ENCODE data around the gene CYB561.

The CYB561 gene

DNA sequence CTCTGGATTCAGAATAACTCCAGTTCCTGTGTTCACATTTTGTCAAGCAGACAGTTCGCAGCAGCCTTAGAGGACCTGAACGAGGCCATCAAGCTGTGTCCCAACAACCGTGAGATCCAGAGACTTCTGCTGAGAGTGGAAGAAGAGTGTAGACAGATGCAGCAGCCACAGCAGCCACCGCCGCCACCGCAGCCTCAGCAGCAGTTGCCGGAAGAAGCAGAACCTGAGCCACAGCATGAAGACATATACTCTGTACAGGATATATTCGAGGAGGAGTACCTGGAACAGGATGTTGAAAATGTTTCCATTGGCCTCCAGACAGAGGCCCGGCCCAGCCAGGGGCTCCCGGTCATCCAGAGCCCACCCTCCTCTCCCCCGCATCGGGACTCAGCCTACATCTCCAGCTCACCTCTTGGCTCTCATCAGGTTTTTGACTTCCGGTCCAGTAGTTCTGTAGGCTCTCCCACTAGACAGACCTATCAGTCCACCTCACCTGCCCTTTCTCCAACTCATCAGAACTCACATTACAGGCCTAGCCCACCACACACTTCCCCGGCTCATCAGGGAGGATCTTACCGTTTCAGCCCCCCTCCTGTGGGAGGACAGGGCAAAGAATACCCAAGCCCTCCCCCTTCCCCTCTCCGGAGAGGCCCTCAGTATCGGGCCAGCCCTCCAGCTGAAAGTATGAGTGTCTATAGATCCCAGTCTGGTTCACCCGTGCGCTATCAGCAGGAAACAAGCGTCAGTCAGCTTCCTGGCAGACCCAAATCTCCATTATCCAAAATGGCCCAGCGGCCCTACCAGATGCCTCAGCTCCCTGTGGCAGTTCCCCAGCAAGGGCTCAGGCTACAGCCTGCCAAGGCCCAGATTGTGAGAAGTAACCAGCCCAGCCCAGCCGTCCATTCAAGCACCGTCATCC is 25.9 kb downstream of the CYB561 start:
- TF ChIP-seq, protein P1, sequence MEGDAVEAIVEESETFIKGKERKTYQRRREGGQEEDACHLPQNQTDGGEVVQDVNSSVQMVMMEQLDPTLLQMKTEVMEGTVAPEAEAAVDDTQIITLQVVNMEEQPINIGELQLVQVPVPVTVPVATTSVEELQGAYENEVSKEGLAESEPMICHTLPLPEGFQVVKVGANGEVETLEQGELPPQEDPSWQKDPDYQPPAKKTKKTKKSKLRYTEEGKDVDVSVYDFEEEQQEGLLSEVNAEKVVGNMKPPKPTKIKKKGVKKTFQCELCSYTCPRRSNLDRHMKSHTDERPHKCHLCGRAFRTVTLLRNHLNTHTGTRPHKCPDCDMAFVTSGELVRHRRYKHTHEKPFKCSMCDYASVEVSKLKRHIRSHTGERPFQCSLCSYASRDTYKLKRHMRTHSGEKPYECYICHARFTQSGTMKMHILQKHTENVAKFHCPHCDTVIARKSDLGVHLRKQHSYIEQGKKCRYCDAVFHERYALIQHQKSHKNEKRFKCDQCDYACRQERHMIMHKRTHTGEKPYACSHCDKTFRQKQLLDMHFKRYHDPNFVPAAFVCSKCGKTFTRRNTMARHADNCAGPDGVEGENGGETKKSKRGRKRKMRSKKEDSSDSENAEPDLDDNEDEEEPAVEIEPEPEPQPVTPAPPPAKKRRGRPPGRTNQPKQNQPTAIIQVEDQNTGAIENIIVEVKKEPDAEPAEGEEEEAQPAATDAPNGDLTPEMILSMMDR (IDR thresholded peaks at IDR 0.05; ENCODE audit: borderline replicate concordance, control extremely low read depth, extremely low read depth, insufficient read depth, missing control alignments): no peak
- DNase-seq (ENCODE audit: low spot score): no peak
- in situ Hi-C loops (cut with MboI; ENCODE audit: low sequenced_read_pairs, unreplicated experiment): loop anchor here (10.0 to 25.0 kb wide), 2 partner anchors 55 to 733 kb away; partner anchors contain the start of gene ACE

DNA sequence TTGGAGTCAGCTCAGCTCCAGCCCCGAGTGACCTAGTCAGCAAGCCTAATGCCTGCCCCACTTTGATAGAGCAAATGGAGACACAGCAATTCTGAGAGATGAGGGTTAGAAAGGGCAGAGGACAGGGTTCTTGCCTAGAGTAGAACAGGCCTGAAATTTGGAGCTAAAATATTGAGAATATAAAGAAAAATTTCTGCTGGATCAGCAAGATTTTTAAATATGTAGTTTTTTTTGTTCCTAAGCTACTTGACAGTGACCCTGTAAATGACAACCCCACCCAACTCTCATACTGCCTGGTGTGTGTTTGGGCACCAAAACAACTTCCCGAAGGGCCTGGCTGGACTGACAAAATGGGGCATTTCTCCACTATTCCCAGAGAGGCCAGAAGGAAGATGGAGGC is 26.7 kb downstream of the CYB561 start:
- TF ChIP-seq, protein P1 (IDR thresholded peaks at IDR 0.05; ENCODE audit: borderline replicate concordance, control extremely low read depth, extremely low read depth, insufficient read depth, missing control alignments): no peak
- in situ Hi-C loops (cut with MboI; ENCODE audit: low sequenced_read_pairs, unreplicated experiment): loop anchor here (25.0 kb wide), 1 partner anchor 732 kb away; no protein-coding TSS in a partner anchor
- DNase-seq (ENCODE audit: low spot score): no peak

DNA sequence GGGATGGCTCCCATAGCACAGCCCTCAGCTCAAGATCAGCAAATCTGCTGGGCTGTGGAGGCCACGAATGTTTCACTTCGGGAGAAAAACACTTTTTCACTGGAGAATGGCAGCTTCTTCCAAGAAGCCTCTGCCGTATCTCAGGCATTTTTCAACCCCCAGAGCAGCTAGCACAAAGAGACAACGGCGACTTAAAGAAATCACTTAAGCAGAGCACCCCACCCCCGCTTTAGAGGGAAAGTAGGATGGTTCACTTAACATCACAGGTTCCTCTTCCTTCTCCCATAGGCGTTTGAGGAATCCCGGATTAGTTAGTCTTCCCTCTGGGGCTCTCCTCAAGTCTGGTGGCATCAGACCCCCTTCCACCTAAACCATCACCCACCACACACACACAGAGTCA is 27.6 kb downstream of the CYB561 start:
- in situ Hi-C loops (cut with MboI; ENCODE audit: low sequenced_read_pairs, unreplicated experiment): loop anchor here (25.0 kb wide), 1 partner anchor 731 kb away; no protein-coding TSS in a partner anchor
- no peak for DNase-seq (ENCODE audit: low spot score)
- TF ChIP-seq, protein P1 (IDR thresholded peaks at IDR 0.05; ENCODE audit: borderline replicate concordance, control extremely low read depth, extremely low read depth, insufficient read depth, missing control alignments): no peak

DNA sequence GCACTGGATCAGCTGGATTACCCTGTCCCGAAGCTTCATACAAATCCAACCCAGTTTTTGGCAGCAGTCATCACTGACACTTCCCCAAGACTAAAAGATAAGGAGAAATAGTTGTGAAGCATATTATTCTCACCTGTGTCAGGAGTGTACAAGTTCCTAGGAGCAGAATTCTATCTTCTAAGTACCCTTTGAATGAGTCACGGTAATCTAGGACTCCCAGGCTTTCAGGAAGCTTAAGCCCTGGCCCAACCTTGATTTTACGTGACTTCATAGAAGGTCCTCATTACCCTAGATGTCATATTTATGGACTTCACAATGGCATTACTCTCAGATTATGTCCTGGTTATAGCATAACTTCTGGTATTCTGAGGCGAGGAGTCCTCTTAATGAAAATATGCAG is 31.9 kb downstream of the CYB561 start:
- DNase-seq (ENCODE audit: low spot score): no peak
- in situ Hi-C loops (cut with MboI; ENCODE audit: low sequenced_read_pairs, unreplicated experiment): loop anchor here (25.0 kb wide), 1 partner anchor 727 kb away; no protein-coding TSS in a partner anchor
- TF ChIP-seq, protein P1 (IDR thresholded peaks at IDR 0.05; ENCODE audit: borderline replicate concordance, control extremely low read depth, extremely low read depth, insufficient read depth, missing control alignments): no peak

DNA sequence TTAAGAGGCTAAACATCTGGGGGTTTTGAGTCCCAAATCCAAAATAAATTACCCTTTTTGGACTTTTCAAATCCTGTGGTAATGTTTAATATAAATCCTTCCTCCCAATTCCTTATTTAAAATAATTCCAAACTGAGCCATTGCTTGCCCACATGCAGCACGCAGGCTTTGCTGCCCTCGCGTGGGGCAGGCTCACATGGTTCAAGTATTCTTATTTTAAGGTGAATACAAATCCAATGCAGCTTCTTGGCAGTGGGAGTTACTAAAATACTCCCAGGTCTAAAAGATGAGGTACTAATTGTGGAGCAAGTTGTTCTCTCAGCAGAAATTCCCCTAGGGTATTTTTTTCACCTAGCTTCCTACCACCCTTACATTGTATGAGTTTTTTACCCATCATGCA is 33.0 kb downstream of the CYB561 start:
- in situ Hi-C loops (cut with MboI; ENCODE audit: low sequenced_read_pairs, unreplicated experiment): loop anchor here (25.0 kb wide), 1 partner anchor 726 kb away; no protein-coding TSS in a partner anchor
- no peak for DNase-seq (ENCODE audit: low spot score)
- TF ChIP-seq, protein P1 (IDR thresholded peaks at IDR 0.05; ENCODE audit: borderline replicate concordance, control extremely low read depth, extremely low read depth, insufficient read depth, missing control alignments): no peak

DNA sequence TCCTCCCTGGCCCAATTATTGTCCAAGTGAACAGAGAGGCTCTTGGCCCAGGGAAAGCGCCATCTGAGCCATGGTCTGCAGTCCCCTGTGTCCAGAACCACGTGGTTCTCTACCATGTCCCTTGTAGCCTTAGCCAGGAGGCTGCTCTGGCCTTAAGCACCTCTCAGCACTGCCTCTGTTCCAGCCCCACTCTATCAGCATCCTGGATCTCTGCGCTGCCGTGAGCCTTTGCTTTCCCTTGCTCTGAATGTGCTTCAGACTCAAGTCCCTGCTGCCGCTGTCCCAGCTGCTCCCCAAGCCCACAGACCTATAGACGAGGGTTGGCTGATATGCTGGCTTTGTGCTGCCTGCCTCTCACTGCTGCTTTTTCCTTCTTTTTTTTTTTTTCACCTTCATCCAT is 33.9 kb downstream of the CYB561 start:
- in situ Hi-C loops (cut with MboI; ENCODE audit: low sequenced_read_pairs, unreplicated experiment): loop anchor here (25.0 kb wide), 1 partner anchor 725 kb away; no protein-coding TSS in a partner anchor

More for the DNA sequence above, 33.9 kb downstream of the CYB561 start:
- DNase-seq (ENCODE audit: low spot score): no peak
- TF ChIP-seq, protein P1 (IDR thresholded peaks at IDR 0.05; ENCODE audit: borderline replicate concordance, control extremely low read depth, extremely low read depth, insufficient read depth, missing control alignments): no peak
